Measurements from ENCODE around the gene HIPK2. TPM values are rescaled to one million over a fixed set of nuclear protein-coding genes. Genes with fewer than 3 reads are reported as not detected.

HIPK2 gene
- total RNA-seq, 1 donor from 2014 or later: 44.0 TPM

- no peak for TF ChIP-seq CTCF (IDR thresholded peaks at IDR 0.05; ENCODE audit: insufficient read depth, low read length, poor library complexity, severe bottlenecking)
- DNase-seq (ENCODE audit: low read depth): no peak
- Histone ChIP-seq H3K4me3 (ENCODE audit: low read depth, low read length) (no peak overlapping the region), H3K27me3 (ENCODE audit: control insufficient read depth, insufficient read depth, low read length) (no peaks in the 10 kb centered on the region), H3K36me3 (ENCODE audit: control insufficient read depth, insufficient read depth, low read length) (no peaks in the 10 kb centered on the region)
Observed at GRCh38 chr7:139782932-139783331, 5.1 kb upstream of the HIPK2 start.

GRCh38 chr7:139777133-139777891 lies 486 bp downstream of the HIPK2 start:
- no peak for DNase-seq (ENCODE audit: low read depth)
- TF ChIP-seq CTCF (IDR thresholded peaks at IDR 0.05; ENCODE audit: insufficient read depth, low read length, poor library complexity, severe bottlenecking): no peak
- H3K27me3 ChIP-seq (ENCODE audit: control insufficient read depth, insufficient read depth, low read length): no peaks in the 10 kb centered on the region
- peak overlapping the region; percentile 59 for H3K4me3 ChIP-seq (ENCODE audit: low read depth, low read length)
- no peaks in the 10 kb centered on the region for H3K36me3 ChIP-seq (ENCODE audit: control insufficient read depth, insufficient read depth, low read length)

- Histone ChIP-seq H3K27me3 (ENCODE audit: control insufficient read depth, insufficient read depth, low read length) (no peaks in the 10 kb centered on the region), H3K36me3 (ENCODE audit: control insufficient read depth, insufficient read depth, low read length) (no peaks in the 10 kb centered on the region), H3K4me3 (ENCODE audit: low read depth, low read length) (peak overlapping the region; percentile 59)
- no peak for DNase-seq (ENCODE audit: low read depth)
- no peak for TF ChIP-seq CTCF (IDR thresholded peaks at IDR 0.05; ENCODE audit: insufficient read depth, low read length, poor library complexity, severe bottlenecking)
Observed at GRCh38 chr7:139776486-139777132, 1.2 kb downstream of the HIPK2 start.

- peak; percentile 63 for TF ChIP-seq CTCF (IDR thresholded peaks at IDR 0.05; ENCODE audit: insufficient read depth, low read length, poor library complexity, severe bottlenecking)
- Histone ChIP-seq H3K4me3 (ENCODE audit: low read depth, low read length) (peak overlapping the region; percentile 59), H3K36me3 (ENCODE audit: control insufficient read depth, insufficient read depth, low read length) (no peaks in the 10 kb centered on the region), H3K27me3 (ENCODE audit: control insufficient read depth, insufficient read depth, low read length) (no peaks in the 10 kb centered on the region)
- DNase-seq (ENCODE audit: low read depth): no peak
Observed at GRCh38 chr7:139775829-139776266, 1.9 kb downstream of the HIPK2 start.

GRCh38 chr7:139774376-139774775 lies 3.4 kb downstream of the HIPK2 start:
- no peak for DNase-seq (ENCODE audit: low read depth)
- peaks cover 2% of the 10 kb centered on the region for H3K36me3 ChIP-seq (ENCODE audit: control insufficient read depth, insufficient read depth, low read length)

More at GRCh38 chr7:139774376-139774775, 3.4 kb downstream of the HIPK2 start:
- TF ChIP-seq CTCF (IDR thresholded peaks at IDR 0.05; ENCODE audit: insufficient read depth, low read length, poor library complexity, severe bottlenecking): no peak
- H3K4me3 ChIP-seq (ENCODE audit: low read depth, low read length): peak overlapping the region; percentile 59
- H3K27me3 ChIP-seq (ENCODE audit: control insufficient read depth, insufficient read depth, low read length): no peaks in the 10 kb centered on the region

All from kidney epithelial cell (primary cell).